Left ventricle myocardium superior (tissue), 1 donor: Measurements from ENCODE around the gene DXO. TPM values are rescaled to one million over a fixed set of nuclear protein-coding genes. Genes with fewer than 3 reads are reported as not detected.
A peak's percentile ranks its signal among the peaks of the same experiment; 100 is the strongest.
"Not testable (repeated sequence)": the region's sequence is repeated elsewhere in the genome, so short reads cannot be mapped to it uniquely, and the experiment has no call there.

Experiments
- ATAC-seq: fragments of 200-7000 bp; cut with Tn5 transposase; one replicate; pipeline ENCODE4 v1.9.1; 2020; ENCODE audit warnings: mild to moderate bottlenecking, moderate library complexity
- DNase-seq: peaks from one replicate; pipeline ENCODE4 v3.0.0-alpha.2; 2020
- intact Hi-C: fragments of 100-400 bp; cut with micrococcal nuclease; formaldehyde crosslinking; loops from one replicate; pipeline ENCODE4 v1.11.0; 2022
- total RNA-seq: library from RNA; stranded (reverse); fragmentation: NEBNext Ultra II Directional; extraction: Animal tissue kit (Norgen Biotek cat#: 25700); gene quantifications from one replicate; pipeline ENCODE4 v1.2.1, GENCODE V29; 2021
- donor health status: DM: no; HTN: yes; CAD: no; lungs with severe emphysema.

The DXO gene
- total RNA-seq, 1 donor from 2014 or later = 11.5 TPM

DNA sequence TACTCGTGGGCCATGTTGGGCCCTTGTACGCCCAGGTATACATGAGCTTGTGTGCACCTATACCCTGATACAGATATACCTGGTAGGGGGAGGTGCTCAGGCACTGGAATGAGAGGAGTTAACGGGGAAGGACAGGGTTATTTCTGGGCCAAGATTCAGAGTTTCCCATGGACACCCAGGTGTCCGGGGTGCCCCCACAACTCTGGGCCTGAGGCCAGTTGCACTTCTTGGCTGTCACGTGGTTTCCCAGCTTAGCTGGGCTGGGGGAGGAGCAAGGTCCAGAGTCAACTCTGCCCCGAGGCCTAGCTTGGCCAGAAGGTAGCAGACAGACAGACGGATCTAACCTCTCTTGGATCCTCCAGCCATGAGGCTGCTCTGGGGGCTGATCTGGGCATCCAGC is 9.8 kb upstream of the DXO start, which contains the start of gene C4A:
TSS of gene C4A (plus strand) at position 314 of the 400 bp plus-strand sequence. CDS start at position 365, 51 bp downstream.
- DNase-seq, intact Hi-C loops: not testable (repeated sequence)
- peak; percentile 90 for ATAC-seq

DNA sequence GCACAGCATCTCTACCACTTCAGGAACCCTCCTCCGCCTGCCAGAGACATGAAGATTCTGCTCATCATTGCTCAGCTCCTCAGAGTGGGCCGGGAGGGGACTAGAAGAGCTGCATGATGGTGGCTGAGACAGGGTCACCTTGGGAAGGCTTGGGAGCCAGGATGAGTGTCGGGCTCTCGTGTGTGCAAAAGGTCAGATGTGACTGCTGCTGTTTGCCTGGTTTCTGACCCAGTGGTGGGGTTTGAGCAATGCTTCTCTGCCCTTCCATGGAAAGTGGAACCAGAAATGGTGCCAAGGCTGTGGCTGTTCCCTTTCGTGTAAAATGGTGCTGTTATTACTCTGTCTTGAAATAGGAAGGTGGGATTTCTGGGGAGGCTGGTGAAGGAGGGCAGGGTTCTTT is 9.1 kb upstream of the DXO start:
- DNase-seq, intact Hi-C loops, ATAC-seq: not testable (repeated sequence)

DNA sequence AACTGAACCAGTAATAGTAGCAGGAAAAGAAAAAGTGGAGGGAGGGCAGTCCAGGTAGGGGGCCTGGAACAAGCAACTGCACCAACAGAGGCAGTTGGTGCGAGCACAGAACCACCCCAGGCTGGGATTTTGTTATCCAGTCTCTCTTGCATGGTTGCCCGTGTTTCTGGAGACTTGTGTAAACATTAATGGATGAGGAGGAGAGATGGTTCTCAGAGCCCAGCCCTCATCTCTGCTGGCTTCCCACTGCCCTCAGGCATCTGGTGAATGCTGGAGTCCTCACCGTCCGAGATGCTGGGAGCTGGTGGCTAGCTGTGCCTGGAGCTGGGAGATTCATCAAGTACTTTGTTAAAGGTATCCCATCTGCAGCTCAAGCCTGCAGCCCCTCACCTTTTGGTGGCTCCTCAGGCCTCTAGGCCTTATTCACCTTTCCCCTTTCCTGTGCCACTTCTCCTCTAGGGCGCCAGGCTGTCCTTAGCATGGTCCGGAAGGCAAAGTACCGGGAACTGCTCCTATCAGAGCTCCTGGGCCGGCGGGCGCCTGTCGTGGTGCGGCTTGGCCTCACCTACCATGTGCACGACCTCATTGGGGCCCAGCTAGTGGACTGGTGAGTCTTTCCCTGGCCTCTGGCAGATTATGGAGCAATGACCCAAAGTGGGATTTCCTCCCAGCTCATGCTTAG is 8.4 kb upstream of the DXO start:
- DNase-seq, intact Hi-C loops, ATAC-seq: not testable (repeated sequence)

DNA sequence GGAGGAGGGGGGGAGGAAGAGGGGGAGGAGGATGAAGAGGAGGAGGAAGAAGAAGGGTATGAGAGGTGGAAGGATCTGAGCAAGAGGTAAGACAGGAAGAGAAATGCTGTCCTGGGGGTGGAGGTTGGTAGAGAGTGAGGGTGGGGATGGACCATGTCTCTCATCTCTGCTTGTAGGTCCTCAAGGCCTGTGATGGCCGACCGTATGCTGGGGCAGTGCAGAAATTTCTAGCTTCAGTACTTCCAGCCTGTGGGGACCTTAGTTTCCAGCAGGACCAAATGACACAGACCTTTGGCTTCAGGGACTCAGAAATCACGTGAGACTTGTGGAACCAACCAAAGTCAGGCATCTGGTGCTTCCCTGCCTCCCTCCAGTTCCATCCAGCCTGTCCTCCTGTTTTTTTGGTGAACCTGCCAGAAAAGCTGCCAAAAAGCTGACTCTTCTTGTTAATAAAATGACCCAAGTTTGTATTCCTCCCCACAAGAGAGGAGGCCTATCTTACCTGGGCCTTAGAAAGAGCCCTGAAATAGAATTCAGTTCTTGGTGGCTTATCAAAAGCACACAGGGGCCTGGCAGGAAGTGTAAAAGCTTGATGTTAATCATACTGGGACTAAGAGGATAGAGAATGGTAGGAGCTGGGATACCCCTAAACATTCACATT is 7.4 kb upstream of the DXO start:
- no peak for ATAC-seq
- no peak for DNase-seq
- intact Hi-C loops = no loop called here

DNA sequence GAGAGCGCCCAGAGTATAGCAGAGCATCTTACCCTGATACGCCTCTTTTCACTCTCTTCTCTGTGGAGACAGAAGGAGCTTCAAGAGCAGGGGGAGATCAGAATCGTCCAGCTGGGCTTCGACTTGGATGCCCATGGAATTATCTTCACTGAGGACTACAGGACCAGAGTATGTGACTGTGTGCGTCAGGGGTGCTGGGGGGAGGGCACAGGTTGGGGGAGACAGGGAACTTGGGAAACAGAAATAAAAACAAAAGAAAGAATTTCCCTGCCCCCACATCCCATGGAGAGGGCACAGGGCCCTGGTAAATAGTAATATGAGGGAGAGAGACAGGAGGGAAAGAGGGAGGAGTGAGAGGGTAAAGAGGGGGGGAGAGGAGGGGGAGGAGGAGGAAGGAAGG is 6.9 kb upstream of the DXO start:
- ATAC-seq (no peak), DNase-seq (no peak)
- intact Hi-C loops = no loop called here

DNA sequence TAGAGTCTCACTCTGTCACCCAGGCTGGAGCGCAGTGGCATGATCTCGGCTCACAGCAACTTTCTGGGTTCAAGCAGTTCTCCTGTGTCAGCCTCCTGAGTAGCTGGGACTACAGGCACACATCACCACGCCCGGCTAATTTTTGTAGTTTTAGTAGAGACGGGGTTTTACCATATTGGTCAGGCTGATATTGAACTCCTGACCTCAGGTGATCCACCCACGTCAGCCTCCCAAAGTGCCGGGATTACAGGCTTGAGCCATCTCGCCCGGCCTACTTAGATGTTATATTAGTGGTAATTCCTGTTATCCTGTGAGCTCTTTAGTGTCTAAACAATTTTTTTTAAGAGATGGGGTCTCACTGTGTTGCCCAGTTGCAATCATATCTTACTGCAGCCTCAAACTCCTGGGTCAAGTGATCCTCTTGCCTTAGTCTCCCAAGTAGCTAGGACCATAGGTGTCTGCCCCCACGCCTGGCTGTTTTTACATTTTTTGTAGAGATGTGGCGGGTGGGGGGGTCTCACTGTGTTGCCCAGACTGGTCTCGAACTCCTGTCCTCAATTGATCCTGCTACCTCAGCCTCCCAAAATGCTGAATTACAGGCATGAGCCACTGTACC is 6.0 kb upstream of the DXO start:
- intact Hi-C loops = no loop called here
- ATAC-seq = no peak
- no peak for DNase-seq

DNA sequence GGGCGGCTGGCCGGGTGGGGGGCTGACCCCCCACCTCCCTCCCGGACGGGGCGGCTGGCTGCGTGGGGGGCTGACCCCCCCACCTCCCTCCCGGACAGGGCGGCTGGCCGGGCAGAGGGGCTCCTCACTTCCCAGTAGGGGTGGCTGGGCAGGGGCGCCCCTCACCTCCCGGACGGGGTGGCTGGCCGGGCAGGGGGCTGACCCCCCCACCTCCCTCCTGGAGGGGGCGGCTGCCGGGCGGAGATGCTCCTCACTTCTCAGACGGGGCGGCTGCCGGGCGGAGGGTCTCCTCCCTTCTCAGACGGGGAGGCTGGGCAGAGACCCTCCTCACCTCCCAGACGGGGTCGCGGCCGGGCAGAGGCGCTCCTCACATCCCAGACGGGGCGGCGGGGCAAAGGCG is 4.1 kb upstream of the DXO start:
- ATAC-seq, intact Hi-C loops, DNase-seq: not testable (repeated sequence)

DNA sequence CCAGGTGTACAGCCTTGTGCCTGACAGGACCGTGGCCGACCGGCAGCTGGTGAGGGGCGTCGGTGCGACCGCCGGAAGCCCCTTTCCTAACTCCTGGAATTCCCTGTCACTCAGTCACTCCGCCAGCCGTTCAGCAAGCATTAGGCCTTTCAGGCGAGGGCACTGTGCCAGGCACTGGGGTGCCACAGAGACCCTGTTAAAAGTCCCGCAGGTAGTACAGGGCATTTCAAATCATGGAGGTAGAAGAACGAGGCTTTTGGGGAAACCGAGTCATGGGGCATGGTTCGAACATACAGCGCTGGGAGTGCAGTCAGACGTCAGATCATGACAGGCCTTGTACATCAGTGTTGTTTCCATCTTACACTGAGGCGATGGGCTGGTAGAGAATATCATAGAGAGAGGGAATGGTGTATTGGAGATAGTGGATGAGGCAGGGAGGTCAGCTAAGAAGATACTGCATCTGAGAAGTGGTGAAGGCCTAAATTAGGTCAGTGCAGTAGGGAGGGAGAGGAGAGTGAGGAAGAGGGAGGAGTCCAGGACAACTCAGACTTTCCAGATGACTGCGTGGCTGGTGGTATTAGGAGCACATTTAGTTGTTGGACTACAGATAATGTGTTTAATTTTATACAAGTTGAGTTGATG is 892 bp upstream of the DXO start:
- intact Hi-C loops = no loop called here
- ATAC-seq (no peak), DNase-seq (no peak)

DNA sequence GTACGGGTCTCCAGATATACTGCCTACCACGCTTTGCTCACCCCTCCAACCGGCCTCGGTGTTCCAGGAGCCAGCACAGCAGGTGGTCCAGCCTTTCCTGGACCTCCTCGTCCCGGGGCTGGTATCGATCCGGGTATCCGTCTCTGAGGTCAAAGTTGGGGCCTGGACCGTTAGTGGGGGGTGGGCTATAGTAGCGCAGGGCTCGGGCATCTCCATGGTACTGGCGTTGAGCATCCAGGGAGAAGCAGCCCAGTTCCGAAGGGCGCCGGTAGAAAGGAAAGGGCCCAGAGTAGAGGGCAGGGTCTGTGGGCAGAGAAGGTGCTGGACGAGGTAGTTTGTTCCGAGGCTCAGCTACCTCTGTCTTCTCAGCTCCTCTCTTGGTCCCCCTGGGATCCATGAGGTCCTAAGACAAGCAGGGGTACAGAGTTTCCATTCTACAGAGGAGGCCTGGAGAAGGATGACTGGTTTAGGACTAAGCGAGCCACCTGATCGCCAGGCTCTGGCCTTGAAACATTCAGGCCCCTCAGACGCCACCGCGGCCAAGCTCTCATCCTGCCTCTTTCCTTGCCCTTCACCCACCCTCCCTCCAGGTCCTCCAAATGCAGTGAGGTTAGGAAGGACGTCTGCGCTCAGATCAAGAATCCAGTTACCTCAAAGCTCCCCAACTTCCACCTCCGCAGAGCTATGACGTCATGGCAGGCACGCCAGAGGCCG is 502 bp downstream of the DXO start:
- ATAC-seq (peak; percentile 1), DNase-seq (no peak)
- intact Hi-C loops = no loop called here

DNA sequence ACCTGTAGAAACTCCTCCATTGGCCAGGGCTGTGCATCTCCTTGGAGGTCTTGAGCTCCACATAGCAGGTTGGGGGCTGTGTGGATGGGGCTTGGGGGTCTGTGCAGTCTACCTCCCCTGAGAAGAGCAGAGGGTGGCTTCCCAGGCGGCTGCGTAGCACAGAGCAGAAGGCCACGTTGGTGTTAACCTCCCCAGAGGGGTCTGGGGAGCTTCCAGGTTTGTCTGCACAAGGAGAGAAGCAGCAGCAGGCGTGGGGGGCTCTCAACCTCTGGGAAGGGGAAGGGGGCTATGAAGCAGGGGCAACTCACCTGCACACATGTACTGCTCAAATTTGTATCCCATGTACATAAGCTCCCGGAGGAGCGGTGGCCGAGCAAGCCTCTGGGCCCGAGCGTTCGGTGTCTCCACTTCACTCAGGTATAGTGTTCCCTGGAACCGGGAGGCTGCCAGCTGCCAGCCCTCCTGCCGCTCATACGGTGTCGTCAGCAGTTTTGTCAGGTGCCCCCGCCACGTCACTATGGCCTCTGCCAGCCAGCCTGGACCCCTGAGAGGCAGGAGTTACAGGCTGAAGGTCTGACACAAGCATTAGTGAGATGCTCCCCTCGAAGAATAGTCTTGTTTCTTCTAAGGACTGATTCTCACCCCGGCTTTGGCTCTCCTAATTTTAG is 1.2 kb downstream of the DXO start:
- no peak for DNase-seq
- intact Hi-C loops = no loop called here

DNA sequence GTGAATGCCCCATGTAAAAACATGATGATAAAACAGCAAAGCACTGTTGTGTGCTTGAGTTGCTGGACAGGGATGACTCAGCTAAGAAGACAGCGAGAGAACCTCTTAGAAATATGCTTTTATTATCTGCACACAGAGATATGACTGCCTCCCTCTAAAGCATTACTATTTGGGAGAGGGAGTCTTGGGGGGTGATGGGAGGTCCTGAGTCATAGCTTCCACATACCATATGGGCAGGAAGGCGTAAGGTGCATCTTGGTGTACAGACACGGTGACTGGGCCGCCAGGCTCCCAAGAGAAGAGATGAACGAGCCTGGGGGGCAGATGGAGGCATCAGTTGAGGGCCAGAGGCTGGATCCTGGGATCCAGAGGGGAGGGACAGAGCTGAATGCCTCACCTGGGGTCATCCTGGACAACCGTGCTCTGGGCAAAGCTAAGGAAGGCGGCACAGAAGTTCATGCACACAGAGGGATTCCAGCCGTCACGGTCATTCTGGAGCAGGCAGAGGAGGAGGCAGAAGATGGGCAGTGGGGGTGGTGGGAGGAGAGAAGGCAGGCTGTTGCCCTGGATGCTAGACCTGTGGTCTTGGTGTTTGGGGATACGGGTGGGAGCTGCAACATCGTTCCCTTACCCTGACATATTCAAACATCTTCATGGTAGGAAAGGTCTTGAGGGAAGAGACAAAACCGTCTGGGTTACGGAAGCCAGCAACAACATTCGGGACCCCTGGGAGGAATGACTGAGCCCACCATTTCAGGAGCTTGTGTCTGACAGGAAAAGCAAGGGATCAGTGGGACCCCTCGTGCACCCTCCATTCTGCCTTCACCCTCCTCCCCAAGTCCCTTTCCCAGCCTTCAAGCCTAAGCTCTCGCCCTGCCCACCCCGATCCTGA is 2.0 kb downstream of the DXO start:
- intact Hi-C loops = no loop called here
- ATAC-seq (no peak), DNase-seq (no peak)

More for the DNA sequence above, 1.2 kb downstream of the DXO start:
- no peak for ATAC-seq

DNA sequence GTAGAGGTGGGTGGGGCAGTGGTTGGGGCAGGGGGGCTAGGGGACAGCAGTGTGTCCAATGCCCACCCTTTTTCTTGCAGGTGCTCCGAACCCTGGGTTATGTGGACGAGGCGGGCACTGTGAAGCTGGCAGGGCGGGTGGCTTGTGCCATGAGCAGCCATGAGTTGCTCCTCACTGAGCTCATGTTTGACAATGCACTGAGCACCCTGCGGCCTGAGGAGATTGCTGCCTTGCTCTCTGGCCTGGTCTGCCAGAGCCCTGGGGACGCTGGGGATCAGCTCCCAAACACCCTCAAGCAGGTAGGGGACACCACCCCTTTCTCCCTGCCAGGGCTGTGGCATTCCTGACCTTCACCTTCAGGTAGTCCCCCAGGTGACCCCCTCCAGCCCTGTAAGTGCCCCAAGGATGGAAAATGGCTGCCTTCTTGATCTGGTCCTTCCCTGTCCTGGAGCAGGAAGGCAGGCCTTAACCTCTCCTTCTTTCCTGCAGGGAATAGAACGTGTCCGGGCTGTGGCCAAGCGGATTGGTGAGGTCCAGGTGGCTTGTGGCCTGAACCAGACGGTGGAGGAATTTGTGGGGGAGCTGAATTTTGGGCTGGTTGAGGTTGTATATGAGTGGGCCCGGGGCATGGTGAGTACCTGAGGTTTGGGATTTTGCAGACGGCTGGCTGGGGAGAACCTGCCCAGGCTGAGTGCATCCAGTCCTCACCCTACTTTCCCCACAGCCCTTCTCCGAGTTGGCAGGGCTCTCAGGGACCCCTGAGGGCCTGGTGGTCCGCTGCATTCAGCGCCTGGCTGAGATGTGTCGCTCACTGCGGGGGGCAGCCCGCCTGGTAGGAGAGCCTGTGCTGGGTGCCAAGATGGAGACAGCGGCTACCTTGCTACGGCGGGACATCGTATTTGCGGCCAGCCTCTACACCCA is 2.9 kb downstream of the DXO start:
- no peak for ATAC-seq
- DNase-seq = no peak
- intact Hi-C loops = no loop called here

DNA sequence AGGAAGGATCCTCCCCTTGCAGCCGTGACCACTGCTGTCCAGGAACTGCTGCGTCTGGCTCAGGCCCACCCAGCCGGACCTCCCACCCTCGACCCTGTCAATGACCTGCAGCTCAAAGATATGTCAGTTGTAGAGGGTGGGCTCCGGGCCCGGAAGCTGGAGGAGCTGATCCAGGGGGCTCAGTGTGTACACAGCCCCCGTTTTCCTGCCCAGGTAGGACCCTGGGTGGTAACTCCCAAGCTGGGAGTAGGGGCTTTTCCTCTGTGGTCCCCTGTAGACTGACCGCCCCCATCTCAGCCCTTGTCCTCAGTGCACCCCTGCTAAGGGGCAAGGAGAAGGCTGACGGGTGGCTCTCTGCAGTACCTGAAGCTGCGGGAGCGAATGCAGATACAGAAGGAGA is 3.6 kb downstream of the DXO start:
- intact Hi-C loops = no loop called here
- DNase-seq = no peak

DNA sequence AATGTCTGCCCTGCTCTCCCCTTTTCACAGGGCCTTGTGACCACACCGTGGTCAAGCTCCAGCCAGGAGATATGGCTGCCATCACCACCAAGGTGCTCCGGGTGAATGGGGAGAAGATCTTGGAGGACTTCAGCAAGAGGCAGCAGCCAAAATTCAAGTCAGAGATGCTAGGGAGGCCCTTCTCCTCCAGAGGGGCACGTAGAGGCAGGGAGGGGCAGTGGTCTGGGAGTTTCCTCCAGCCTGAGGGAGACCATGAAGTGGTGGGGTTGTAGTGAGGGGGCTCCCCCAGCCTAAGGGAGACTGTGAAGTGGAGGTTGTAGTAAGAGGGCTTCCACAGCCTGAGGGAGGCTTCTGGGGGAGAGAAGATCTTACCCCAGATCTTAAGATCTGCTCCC is 4.0 kb downstream of the DXO start:
- DNase-seq (no peak), ATAC-seq (no peak)
- intact Hi-C loops = no loop called here

More for the DNA sequence above, 3.6 kb downstream of the DXO start:
- no peak for ATAC-seq

DNA sequence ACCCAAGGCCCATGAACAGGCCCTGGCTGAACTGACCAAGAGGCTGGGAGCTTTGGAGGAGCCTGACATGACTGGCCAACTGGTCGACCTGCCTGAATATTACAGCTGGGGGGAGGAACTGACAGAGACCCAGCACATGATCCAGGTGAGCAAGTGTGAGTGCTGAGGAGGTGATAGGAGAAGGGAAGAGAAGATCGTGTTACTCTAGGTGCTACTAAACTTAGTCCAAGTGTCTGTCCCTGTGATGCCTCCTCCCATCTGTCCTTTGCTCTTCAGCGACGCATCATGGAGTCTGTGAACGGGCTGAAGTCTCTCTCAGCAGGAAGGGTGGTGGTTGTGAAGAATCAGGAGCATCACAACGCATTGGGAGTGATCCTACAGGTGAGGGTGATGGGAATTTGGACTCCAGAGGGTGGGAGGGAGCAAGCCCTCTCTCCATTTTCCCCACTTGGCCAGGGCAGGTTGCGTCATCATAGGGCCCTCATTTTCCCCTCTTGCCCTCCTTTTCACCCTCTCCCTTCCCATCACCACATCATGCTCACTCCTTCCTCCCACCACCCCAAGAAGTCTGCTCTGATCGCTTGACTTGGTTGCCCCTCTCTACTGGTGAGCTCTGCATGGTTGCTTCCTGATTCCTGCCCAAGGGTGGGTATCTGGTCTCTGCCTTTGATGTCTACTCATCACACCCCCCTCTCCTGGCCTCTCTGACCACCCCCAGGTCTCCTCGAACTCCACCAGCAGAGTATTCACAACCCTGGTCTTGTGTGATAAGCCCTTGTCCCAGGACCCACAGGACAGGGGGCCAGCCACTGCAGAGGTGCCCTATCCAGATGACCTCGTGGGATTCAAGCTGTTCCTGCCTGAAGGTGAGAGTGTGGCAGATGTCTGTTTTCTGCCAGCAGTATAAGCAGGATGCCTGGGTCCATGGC is 4.7 kb downstream of the DXO start:
- intact Hi-C loops = no loop called here

DNA sequence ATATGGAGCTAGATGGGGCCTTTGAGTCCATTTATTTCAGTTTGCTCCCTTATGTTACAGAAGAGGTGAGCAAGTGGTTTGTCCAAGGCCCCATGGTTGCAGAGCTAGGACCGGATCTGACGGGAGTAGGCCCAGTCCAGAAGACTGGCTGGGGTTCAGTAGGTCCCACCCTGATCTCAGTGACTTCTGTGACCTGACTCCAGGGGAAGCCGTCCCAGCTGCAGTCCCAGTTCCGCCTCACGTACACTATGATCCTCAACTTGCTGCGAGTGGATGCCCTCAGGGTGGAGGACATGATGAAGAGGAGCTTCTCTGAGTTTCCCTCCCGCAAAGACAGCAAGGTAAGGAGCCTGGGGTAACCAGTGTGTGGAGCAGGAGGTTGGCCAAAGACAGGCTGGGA is 5.4 kb downstream of the DXO start:
- intact Hi-C loops = no loop called here
- DNase-seq = no peak
- ATAC-seq = no peak

More for the DNA sequence above, 4.7 kb downstream of the DXO start:
- DNase-seq (no peak), ATAC-seq (no peak)
